CD1c-positive myeloid dendritic cell (primary cell): ENCODE data around the gene GPR135.
"Not testable (repeated sequence)": the region's sequence is repeated elsewhere in the genome, so short reads cannot be mapped to it uniquely, and the experiment has no call there.

ENCODE experiments used
- DNase-seq: peaks from one replicate; pipeline ENCODE4 v3.0.0-alpha.2; 2016; ENCODE audit errors: extremely low spot score

GPR135 gene

DNA sequence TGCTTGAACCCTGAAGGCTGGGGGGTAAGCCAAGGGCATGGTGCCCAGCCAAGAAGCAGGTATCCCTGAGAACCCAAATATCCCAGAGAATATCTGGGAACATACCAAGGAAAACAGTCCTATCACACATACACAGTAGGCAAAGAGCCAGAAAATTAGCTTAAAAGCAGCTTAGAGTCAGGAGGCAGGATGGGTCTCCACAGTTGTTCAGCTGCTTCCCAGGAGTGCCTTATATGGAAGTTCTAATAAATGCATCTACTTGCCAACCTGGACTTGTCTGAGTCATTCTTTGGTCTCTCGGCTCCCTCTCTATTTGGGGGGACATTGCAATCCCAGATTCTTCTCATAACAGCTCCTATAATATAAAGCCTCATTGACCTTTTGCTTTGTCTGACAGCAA, 9.0 kb upstream of the GPR135 start:
- no peak for DNase-seq

GRCh38 chr14:59464486-59465315, 479 bp downstream of the GPR135 start:
- DNase-seq = peak; percentile 66

GRCh38 chr14:59463787-59464485, 1.2 kb downstream of the GPR135 start:
- no peak for DNase-seq

- no peak for DNase-seq
Measured at GRCh38 chr14:59461891-59462290, 3.3 kb downstream of the GPR135 start.

GRCh38 chr14:59460378-59460777, 4.8 kb downstream of the GPR135 start:
- DNase-seq = no peak

DNA sequence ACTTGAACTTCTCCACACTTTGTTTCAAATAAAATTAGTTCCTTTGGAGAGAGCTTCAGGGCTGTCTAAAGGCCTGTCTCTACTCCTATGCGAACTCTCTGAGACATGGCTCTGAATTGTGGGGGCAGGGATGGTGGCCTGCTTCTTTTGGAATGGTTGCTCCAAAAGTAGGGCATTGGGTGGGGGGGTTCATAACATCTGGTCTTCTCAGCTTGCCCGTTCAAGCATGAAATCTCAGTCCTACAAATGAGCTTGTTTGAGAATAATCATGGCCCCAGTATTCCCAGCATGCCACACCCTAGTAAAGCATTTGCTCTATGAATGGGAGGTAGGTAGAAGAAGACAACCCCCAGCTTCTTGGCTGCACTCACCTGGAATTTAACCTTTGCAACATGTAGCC, 6.7 kb downstream of the GPR135 start:
- no peak for DNase-seq

DNA sequence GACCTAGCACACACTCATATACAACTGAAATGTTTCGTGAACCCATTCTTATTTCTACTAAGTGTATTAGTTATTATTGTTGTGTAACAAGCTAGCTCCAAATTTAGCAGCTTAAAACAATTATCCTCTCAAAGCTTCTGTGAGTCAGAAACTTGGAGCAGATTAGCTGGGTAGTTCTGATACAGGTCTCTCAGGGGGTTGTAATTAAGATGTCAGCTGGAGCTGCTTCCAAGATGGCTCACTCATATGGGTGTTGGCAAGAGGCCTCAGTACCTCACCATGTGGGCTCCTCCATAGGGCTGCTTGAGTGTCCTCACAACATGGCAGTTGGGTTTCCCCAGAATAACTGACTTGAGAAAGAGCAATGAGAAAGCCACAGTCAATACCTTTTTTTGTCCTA, 9.8 kb downstream of the GPR135 start:
- DNase-seq = no peak

- DNase-seq = no peak
Measured at GRCh38 chr14:59454139-59454538, 11.0 kb downstream of the GPR135 start.

GRCh38 chr14:59451849-59452248, 13.3 kb downstream of the GPR135 start:
- DNase-seq = no peak

- no peak for DNase-seq
Measured at GRCh38 chr14:59450716-59451115, 14.5 kb downstream of the GPR135 start.

DNA sequence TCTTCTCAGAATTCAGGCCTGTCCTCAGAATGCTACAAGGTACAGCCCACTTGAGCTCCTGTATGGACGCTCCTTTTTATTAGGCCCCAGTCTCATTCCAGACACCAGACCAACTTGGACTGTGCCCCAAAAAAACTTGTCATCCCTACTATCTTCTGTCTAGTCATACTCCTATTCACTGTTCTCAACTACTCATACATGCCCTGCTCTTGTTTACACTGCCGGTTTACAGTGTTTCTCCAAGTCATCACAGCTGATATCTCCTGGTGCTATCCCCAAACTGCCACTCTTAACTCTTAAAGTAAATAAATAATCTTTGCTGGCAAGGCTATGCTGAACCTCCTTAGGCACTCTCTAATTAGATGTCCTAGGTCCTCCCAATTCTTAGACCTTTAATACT, 16.5 kb downstream of the GPR135 start:
- DNase-seq = not testable (repeated sequence)

- DNase-seq = peak; percentile 40
Measured at GRCh38 chr14:59439256-59439965, 25.8 kb downstream of the GPR135 start.

DNA sequence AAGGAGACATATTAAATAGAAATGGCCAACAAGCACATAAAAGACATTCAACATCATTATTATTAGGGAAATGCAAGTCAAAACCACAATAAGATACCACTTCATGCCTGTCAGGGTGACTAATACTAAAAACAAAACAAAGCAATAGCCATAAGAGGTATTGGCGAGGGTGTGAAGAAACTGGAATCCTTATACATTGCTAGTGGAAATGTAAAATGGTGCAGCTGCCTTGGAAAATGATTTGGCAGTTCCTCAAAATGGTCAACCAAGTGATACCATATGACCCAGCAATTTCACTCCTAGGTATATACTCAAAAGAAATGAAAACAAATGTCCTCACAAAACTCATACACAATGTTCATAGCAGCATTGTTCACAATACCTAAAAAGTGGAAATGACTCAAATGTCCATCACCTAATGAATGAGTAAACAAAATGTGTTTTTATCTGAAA, 27.0 kb downstream of the GPR135 start:
- peak; percentile 29 for DNase-seq

- peak; percentile 65 for DNase-seq
Measured at GRCh38 chr14:59435987-59436386, 29.2 kb downstream of the GPR135 start.

- no peak for DNase-seq
Measured at GRCh38 chr14:59435101-59435500, 30.1 kb downstream of the GPR135 start.

GRCh38 chr14:59429790-59430189, 35.4 kb downstream of the GPR135 start:
- no peak for DNase-seq

DNA sequence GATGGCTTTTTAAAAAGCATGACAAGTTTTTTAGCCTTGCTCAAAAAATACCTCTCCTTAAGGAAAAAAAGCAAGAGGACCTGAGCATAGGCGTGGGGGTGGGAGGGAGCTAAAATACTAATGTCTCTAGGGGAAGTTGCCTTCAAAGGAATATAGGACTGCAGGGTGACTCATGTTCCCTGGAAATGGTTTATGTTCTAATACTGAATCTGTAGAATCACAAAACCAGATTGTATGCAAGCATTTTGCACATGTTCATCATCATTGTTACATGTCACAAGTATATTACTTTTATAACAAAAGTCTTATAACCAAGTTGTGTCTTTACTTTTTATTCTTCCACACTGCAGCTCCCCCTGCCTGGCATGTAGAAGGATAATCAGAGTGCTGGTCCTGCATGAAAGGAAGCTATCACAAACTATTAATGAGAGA, 36.6 kb downstream of the GPR135 start:
- peak; percentile 88 for DNase-seq

DNA sequence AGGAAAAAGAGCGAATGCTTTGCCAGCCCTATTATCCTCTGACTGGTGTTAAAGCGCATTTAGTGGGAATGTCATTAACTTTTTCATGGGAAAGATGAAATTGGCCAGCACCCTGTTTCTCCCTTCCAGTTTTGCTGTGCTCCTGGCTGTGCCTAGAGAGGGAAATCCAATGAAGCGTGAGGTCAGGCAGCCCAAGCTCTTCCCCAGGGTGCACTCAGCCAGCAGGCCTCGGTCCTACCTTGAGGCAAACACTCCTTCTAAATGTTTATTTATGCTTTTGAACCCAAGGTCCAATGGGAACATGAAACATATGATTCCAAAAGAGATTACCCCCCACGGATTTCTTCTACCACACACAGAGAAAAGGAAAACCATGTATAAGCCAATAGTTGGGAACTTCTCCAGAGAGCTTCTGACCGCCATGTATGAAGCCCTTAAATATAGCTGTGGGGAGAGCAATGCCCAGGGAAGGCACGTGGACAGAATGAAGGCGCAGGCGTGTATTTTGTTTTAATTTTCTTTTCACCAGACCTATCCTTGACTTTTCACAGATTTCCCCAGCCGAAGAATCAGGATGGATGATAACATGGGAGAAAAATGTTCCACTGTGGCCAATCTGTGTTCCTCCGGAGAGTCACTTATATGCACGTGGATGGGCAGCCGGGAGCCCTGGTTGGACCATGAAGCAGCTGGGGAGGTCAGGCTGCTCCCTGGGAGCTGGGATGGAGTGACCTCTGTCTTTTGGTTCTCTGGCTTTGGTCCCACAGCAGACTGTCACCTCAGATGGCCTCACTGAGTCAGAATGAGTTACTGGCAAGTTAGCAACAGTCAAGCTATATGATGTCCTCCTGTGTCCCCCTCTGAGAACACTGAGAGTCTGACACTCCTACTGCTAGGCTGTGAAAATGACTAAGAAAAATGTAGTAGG, 37.3 kb downstream of the GPR135 start:
- no peak for DNase-seq

- DNase-seq = no peak
Measured at GRCh38 chr14:59425322-59425935, 39.8 kb downstream of the GPR135 start.

GRCh38 chr14:59424341-59425071, 40.7 kb downstream of the GPR135 start:
- no peak for DNase-seq
